HG03097 (cell line): Measurements from ENCODE around the gene ADAM10.

ENCODE experiments used
- ATAC-seq: cut with Tn5 transposase; IDR thresholded peaks from one replicate; pipeline ENCODE4 v1.9.1; 2021; ENCODE audit not compliant: unreplicated experiment, low FRiP score

Gene ADAM10

DNA sequence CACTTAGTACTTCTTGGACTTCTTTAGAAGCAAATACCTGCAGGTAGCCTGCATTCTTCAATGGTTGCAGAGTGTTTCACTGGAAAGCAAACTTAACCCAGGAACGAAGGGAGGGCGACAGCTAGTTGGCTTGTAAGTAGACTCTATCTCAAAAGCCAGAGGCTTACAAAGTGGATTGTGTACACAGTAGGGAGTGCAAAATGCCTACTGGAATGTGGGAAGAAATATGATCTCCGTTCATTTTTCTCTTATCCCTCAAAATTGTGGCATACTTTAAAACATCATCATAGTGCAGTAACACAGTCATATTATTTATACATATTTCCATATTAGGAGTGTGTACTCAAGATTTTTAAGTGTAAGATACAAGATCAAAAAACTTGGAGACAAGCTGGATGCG lies 162.0 kb downstream of the ADAM10 start:
- ATAC-seq: no peak

- ATAC-seq: peak; percentile 41
Observed at GRCh38 chr15:58585693-58586443, 163.6 kb downstream of the ADAM10 start.

DNA sequence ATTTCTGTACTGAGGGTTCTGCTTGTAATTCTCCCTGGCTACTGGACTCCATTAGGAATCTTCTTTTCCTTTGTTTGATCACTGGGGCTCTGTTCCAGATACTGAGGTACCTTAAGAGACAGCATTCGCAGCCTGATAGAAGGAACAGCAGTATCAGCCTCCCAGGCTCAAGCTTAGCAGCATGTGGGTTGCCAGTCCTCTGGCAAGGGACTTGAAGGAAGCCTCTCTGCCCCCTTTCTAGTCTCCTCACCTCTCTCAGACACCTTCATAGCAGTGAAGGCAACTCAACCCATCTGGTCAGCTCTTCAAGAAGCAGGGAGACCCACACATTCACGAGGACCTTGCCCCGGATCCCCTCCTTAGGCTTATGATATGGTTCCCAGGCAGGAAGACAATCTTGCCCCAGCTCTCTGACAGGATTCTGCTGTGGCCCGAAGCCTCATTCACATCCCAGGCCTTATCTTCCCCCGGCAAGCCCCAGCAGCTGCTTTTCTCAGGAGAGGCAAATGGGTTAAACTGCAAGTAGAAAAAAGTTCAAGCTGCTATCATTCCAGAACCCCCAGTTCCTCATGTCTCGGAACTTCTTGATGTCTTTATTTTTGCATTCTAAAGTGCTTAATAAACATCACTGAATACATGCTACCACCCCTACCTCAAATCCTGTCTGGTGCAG lies 164.6 kb downstream of the ADAM10 start:
- ATAC-seq: no peak

DNA sequence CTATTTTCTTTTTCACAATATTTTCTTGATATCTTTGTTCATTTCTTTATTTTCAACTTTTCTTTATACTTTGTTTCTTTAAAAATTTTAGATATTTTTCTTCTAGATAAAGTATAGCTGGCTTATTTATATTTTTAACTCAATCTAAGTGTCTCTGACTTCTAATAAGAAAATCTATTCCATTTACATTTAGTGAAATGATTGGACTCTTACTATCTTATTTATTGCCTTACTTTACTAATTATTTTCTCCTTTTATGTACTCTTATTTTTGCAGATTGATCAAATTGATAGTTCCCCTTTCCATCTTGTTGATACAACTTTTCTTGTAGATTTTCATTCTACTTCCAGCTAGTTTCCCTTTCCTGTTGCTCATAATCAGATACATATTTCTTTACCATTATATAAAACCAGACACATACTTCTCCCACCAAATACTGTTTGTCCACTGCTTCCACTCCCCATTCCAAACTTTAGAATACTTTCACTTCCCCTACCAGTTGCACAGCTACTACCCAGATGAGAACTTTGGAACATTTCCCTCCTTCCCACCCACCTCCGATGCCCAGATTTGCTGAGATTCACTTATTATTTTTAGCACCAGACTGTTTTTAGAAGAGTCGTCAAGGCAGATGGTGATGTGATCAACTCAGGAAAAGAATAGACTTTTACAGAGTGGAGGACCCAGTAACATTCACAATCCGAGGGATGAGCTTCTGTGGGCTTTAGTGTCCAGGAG lies 166.2 kb downstream of the ADAM10 start:
- ATAC-seq: no peak

GRCh38 chr15:58582160-58582559 lies 167.3 kb downstream of the ADAM10 start:
- no peak for ATAC-seq

- no peak for ATAC-seq
Observed at GRCh38 chr15:58576657-58577056, 172.8 kb downstream of the ADAM10 start.

- ATAC-seq: no peak
Observed at GRCh38 chr15:58575045-58575786, 174.3 kb downstream of the ADAM10 start.

DNA sequence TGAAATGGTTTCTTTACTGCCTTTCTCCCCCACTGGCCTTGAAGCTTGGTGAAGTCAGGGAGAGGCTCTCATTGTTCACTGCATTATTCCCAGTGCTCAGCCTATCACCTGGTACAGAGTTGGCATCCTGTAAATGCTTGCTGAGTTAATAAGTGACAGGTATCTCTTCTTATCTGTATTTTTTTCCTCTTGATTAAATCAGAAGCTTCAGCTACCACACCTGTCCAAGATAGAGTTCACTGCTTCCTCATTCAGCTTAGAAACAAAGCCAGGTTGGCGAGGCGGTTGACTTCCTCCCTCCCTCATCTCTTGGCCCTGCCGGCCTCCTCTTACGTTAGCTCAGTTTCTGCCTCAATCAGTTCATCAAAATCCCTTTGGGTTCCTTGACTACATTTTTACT lies 174.9 kb downstream of the ADAM10 start:
- no peak for ATAC-seq

DNA sequence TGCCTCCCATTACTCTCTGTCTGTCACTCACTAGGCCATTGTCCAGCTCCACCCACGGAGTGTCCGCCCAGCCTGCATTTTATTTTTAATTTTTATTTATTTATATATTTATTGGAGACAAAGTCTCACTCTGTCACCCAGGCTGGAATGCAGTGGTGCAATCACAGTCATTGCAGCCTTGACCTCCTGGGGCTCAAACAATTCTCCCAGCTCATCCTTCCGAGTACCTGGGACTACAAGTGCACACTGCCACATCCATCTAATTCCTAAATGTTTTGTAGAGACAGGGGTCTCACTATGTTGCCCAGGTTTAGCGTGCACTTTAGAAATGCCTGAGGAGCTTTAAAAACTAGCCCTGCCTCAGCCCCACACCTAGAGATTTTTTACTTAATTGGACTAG lies 176.2 kb downstream of the ADAM10 start:
- no peak for ATAC-seq

- no peak for ATAC-seq
Observed at GRCh38 chr15:58572521-58572920, 177.0 kb downstream of the ADAM10 start.

- no peak for ATAC-seq
Observed at GRCh38 chr15:58571491-58571890, 178.0 kb downstream of the ADAM10 start.

GRCh38 chr15:58569455-58569854 lies 180.1 kb downstream of the ADAM10 start:
- no peak for ATAC-seq

GRCh38 chr15:58568157-58568571 lies 181.3 kb downstream of the ADAM10 start:
- no peak for ATAC-seq

- no peak for ATAC-seq
Observed at GRCh38 chr15:58566029-58566428, 183.5 kb downstream of the ADAM10 start.

DNA sequence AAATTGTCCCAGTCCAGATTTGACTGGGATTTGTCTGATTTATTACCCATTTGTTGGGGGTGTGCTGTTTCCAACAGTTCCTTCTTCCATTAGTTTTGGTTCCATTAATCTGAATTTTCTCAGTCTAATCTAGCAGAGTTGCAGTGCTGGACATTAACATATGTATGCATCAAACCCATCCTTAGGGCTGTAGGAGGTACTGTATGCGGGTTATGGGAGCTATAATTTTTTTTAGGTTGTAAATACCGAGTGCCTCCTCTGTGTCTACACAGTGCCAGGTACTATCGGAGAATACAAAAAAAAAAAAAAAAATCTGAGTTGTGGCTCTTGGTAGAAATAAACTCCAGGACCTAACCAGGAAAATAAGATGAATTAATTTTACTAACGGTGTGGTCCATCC lies 183.9 kb downstream of the ADAM10 start:
- no peak for ATAC-seq

DNA sequence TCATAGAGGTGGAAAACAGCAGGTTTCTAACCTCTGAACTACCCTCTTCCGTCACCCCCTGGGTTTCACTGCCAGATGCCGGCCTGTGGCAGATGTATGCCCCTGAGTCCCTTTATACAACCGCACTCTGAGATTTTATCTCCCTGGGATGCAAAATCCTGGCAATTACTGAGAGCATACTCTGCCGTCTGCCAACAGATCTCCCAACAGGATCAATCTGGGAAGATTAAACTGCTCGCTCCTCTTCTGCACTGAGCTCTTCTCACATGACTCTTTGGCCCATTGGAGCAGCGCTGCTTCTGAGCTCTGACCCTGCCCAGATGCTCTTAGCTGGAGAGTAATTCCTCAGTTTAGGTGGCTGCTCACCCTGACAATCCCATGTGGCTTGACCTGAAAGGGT lies 184.5 kb downstream of the ADAM10 start:
- ATAC-seq: no peak

DNA sequence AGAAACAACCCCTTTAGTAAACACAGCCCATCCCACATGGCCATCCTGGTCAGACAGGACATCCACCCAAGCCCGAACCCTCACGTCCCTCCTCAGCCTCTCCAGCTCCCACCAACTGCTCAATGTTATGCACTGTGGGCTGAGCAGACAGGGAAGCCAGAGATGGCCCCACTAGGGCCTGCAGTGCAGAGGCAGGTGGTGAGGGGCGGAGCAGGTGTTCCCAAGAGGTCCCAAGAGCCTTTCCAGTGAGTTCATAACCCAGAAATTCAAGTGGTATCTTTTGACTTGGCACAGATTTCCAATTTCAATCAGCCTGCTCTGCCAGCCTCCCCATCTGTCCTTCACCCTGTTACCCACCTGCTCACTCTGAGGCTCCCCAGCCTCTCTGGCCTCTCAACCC lies 187.4 kb downstream of the ADAM10 start:
- no peak for ATAC-seq

DNA sequence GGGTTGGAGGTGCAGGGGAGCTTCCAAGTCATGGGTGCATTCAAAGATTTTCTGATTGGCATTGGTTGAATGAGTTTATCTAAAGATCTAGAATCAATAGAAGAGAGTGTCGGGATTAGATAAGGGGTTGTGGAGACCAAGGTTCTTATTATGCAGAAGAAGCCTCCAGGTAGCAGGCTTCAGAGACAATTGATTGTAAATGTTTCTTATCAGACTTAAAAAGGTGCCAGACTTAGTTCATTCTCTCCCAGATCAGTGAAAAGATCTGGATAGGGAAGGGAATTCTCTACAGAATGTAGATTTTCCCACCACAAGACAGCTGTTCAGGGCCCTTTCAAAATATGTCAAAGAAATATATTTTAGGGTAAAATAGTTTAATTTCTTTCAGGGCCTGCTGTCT lies 188.2 kb downstream of the ADAM10 start:
- no peak for ATAC-seq

GRCh38 chr15:58559904-58560588 lies 189.5 kb downstream of the ADAM10 start:
- ATAC-seq: no peak

DNA sequence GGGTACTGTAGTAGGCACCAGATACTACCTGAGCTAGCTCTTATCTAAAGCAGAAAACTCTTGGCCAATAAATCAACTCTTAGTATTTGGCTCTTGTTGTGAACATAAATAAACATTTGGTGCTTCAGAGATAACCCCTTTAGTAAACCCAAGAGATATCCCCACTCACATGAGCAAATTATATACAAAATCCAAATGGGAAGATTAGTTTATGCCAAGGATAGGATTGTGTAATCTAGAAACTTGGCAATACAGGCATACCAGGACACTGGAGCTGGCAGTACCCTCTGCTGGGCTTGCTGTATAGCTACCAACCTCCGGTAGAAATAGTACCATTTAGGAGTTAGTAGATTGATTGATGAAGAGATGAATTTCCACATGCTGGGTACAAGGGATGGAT lies 190.7 kb downstream of the ADAM10 start:
- no peak for ATAC-seq
